ENCODE measurements around the gene NPDC1.

Gene NPDC1

GRCh38 chr9:137085920-137086530 lies 40.0 kb upstream of the NPDC1 start:
- DNase-seq (ENCODE audit: low read depth, low spot score) = no peak
- TF ChIP-seq CTCF (IDR thresholded peaks at IDR 0.05; ENCODE audit: insufficient read depth, low read length, missing control alignments) = no peak
- ChIA-PET CTCF (interaction anchor here (0.9 to 17.0 kb wide), 8 partner anchors 10 to 150 kb away, joined by 3 to 208 read pairs (median 5); partner anchors contain the start of genes NPDC1 and SAPCD2), POLR2A (interaction anchor here (0.6 to 2.6 kb wide), 8 partner anchors 9 to 358 kb away, joined by 3 to 17 read pairs (median 4); partner anchors contain the start of genes SAPCD2, TUBB4B and UAP1L1)
- H3K4me3 ChIP-seq (ENCODE audit: low read depth, low read length) = peak overlapping the region; percentile 78

- POLR2A ChIA-PET = interaction anchor here (1.3 to 1.8 kb wide), 2 partner anchors 29 to 156 kb away, joined by 4 to 8 read pairs; partner anchors contain the start of gene TUBB4B
- CTCF ChIA-PET = interaction anchor here (1.0 to 17.0 kb wide), 6 partner anchors 17 to 296 kb away, joined by 3 to 208 read pairs (median 8); partner anchors contain the start of genes ABCA2, NPDC1 and SAPCD2
- no peak for TF ChIP-seq CTCF (IDR thresholded peaks at IDR 0.05; ENCODE audit: insufficient read depth, low read length, missing control alignments)
- no peak for DNase-seq (ENCODE audit: low read depth, low spot score)
- H3K4me3 ChIP-seq (ENCODE audit: low read depth, low read length) = no peak overlapping the region
These were observed 38.5 kb upstream of the NPDC1 start for GRCh38 chr9:137084526-137084925.

DNA sequence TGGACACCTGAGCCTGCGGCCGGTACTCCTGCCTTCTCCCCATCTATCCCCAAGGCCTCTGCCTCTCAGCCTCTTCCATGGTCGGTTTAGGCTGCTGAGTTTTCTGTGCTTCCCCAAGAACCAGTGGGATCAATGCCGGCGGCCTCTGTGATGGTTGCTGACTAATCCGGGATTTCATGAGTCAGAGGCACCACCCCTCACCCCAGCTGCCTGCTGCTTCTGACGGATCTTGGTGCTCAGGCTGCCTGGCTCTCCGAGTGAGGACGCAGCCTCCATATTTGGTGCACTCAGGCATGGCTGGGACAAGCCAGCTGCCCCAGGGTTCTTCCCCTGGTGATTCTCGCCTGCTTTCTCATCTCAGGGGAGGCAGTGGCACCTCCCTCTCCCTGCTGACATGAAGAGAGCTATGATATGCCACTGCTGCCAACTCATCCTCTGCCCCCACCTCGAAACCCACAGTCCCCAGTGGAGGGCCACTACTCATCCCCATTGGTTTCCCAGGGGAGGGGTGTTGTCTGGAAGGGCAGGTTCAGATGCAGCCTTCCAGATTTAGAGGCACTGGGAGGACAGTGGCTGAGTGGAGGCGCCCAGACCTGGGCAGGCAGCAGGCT lies 37.5 kb upstream of the NPDC1 start:
- ChIA-PET POLR2A (interaction anchor here (0.6 to 1.8 kb wide), 4 partner anchors 14 to 157 kb away, joined by 3 to 8 read pairs (median 4); partner anchors contain the start of gene TUBB4B), CTCF (interaction anchor here (1.2 to 17.0 kb wide), 8 partner anchors 16 to 295 kb away, joined by 3 to 208 read pairs (median 3); partner anchors contain the start of genes ABCA2, NPDC1, SAPCD2 and SLC34A3)
- peak overlapping the region; percentile 6; the same call in 1 of the 2 replicates for H3K4me3 ChIP-seq (ENCODE audit: low read depth, low read length)

DNA sequence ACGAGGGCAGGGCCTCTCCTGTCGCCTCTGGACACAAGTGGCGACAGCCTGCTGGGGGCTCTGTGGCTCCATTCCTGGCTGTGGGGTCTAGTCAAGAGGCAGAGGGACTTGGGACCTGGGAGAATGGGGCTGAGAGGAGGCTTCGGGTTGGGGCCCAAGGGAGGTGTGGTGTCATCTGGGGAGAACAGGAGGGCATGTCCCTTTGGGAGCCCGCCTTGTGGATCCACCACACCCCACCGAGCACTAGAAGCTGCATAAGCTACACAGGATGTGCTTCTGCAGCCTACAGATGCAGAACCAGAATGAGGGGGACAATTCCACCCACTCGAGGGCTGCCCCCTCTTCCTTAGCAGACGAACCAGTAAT lies 36.9 kb upstream of the NPDC1 start:
- ChIA-PET CTCF (interaction anchor here (1.2 to 17.0 kb wide), 6 partner anchors 15 to 148 kb away, joined by 3 to 208 read pairs (median 6); partner anchors contain the start of genes ABCA2, NPDC1, SAPCD2 and SLC34A3), POLR2A (interaction anchor here (0.6 to 1.8 kb wide), 3 partner anchors 14 to 158 kb away, joined by 3 to 8 read pairs (median 3); partner anchors contain the start of gene TUBB4B)
- no peak for DNase-seq (ENCODE audit: low read depth, low spot score)
- no peak for TF ChIP-seq CTCF (IDR thresholded peaks at IDR 0.05; ENCODE audit: insufficient read depth, low read length, missing control alignments)
- H3K4me3 ChIP-seq (ENCODE audit: low read depth, low read length) = no peak overlapping the region

More for the DNA sequence above, 37.5 kb upstream of the NPDC1 start:
- no peak for TF ChIP-seq CTCF (IDR thresholded peaks at IDR 0.05; ENCODE audit: insufficient read depth, low read length, missing control alignments)
- DNase-seq (ENCODE audit: low read depth, low spot score) = peak; percentile 75

DNA sequence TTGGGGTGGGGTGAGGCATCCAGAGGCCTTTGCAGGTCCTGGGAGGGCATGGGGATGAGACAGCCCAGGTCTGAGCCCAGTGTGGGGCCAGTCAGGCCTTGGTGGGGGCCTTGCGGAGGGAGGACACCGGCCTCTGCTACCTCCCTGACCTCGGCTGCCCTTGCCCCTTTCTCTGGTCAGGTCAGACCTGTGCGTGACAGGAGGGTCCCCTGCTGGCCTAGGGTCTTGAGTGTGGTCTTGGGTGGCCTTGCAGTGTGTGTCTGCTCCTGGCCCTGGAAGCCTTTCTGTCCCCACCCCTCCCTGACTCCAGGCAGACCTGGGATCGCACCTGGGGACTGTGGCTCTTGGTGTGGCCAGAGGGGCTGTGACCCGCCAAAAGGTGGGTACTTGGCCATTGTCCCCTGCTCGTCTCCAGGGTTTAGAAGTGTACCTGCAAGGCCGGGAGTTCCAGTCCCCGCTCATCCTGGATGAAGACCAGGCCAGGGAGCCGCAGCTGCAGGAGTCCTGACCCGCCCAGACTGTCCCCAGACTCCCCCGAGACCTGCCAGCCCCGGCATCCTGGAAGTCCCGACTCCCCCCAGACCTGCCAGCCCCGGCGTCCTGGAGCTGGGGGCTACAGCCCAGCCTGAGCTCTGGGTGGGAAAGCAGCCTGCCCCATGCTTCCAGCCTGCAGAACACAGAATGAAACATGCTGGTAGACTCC lies 36.4 kb upstream of the NPDC1 start:
- no peak overlapping the region for H3K4me3 ChIP-seq (ENCODE audit: low read depth, low read length)
- TF ChIP-seq CTCF (IDR thresholded peaks at IDR 0.05; ENCODE audit: insufficient read depth, low read length, missing control alignments) = no peak
- POLR2A ChIA-PET = interaction anchor here (1.0 to 1.8 kb wide), 2 partner anchors 158 to 159 kb away, joined by 3 to 8 read pairs; partner anchors contain the start of gene TUBB4B
- CTCF ChIA-PET = interaction anchor here (0.8 to 17.0 kb wide), 10 partner anchors 14 to 148 kb away, joined by 3 to 208 read pairs (median 4); partner anchors contain the start of genes NPDC1, SAPCD2 and SLC34A3
- DNase-seq (ENCODE audit: low read depth, low spot score) = no peak
